Astrocyte of the spinal cord (primary cell): Measurements from ENCODE around the gene FHIT.

ENCODE experiments used
- DNase-seq: peaks from one replicate; pipeline ENCODE4 v3.0.0; 2011; ENCODE audit warnings: low read depth, low spot score
- H3K4me3 ChIP-seq: 2 replicates; pipeline ENCODE4 v1.5.1; 2011; ENCODE audit warnings: low read depth, mild to moderate bottlenecking, low read length, moderate library complexity
- in situ Hi-C: cut with HindIII; loops from 2 replicates; pipeline ENCODE4 v1.10.0; 2017; ENCODE audit warnings: low sequenced_read_pairs
- TF ChIP-seq, protein P1 (sequence below): IDR thresholded peaks from 2 replicates; pipeline ENCODE4 v1.5.1; 2012; ENCODE audit warnings: low read depth, mild to moderate bottlenecking, low read length, inconsistent platforms

The FHIT gene

DNA sequence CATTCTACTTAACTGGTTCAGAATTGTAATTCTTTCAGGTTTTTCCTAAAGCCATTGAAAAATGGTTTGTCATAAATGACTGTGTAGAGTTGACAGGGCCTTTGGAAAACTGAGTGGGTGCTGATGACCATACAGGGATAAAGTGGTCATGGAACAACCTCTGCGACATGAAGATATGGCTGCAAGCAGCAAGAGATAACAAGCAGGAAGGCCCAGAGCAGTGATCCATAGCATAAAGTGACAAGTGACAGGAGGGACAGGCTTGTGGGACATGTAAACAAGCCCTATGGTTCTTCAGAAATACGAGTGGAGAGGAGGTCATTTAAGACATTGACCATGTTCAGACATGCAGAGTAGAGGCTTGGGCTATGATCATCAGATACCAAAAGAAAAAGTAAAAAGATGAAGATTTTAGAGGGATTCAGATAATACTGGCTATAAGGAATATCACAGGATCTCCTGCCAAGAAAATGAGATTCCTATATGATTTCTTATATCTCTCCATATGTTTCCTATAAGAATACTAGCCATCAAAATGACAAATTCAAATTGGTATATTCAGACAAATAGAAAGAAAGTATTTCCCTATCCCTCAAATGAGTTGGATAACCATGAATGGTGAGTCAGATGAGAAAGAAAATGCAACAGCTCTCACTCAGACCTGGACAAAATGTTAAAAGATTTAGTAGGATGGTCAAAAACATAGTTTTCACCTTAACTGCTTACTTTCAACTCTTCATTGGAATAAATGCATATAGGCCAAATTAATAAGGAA, 1373.8 kb downstream of the FHIT start:
- no peak for DNase-seq
- H3K4me3 ChIP-seq = no peak overlapping the region
- TF ChIP-seq, protein P1, sequence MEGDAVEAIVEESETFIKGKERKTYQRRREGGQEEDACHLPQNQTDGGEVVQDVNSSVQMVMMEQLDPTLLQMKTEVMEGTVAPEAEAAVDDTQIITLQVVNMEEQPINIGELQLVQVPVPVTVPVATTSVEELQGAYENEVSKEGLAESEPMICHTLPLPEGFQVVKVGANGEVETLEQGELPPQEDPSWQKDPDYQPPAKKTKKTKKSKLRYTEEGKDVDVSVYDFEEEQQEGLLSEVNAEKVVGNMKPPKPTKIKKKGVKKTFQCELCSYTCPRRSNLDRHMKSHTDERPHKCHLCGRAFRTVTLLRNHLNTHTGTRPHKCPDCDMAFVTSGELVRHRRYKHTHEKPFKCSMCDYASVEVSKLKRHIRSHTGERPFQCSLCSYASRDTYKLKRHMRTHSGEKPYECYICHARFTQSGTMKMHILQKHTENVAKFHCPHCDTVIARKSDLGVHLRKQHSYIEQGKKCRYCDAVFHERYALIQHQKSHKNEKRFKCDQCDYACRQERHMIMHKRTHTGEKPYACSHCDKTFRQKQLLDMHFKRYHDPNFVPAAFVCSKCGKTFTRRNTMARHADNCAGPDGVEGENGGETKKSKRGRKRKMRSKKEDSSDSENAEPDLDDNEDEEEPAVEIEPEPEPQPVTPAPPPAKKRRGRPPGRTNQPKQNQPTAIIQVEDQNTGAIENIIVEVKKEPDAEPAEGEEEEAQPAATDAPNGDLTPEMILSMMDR = no peak
- in situ Hi-C loops = no loop called here

DNA sequence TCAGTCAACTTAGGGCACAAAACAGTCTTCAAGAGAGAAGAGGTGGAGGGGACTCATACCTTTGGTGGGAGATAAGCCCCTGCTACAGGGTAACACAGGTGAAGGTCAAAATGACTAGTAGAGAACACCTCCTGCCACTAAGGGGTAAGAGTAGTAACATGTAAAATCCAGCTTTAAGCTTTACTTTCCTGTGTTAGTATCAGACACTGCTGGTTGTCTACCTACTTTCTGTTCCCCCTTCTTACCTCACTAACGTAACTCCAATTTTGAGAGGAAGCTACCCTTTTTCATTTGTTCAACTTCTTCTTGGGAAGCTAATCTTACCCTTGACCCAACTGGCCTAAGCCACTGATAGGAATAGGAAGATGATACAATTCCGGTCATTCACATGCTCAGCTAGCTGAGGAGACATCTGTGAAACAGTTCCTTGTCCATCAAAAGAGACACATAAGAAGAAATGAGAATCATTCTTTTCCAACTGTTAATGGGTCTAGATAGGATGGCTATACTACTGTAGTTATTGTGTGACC, 1374.7 kb downstream of the FHIT start:
- in situ Hi-C loops = no loop called here
- DNase-seq = no peak
- TF ChIP-seq, protein P1 = no peak
- H3K4me3 ChIP-seq = no peak overlapping the region

DNA sequence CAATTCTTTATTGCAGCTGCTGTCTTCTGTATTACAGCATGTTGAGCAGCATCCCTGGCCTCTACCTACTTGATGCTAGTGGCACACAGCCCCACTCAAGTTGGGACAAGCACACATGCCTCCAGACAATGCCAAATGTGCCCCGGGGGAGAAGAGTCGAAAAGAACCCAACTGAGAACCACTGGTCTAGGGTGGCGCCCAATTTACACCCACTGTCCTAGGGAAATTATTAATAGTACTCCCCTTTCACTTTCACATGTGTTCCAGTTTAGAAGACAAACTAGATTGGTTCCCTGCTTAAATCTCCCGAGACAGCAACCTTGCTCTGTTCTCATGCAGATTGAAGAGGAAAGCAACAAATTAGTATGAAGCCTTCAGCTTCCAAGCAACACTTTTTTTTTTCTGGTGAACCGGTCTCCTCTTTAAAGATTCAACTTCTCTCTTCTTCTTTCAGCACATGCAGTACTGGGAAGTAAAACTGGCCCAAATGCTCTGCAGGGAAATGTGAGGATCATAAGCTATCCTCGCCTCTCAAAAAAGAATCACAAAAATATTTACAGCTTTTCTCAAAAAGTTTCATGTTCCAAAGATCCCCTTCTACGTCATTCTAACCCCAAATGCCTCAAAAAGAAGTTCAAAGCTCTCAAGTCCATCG, 1377.5 kb downstream of the FHIT start:
- H3K4me3 ChIP-seq = no peak overlapping the region
- TF ChIP-seq, protein P1 = no peak
- no peak for DNase-seq
- in situ Hi-C loops = no loop called here

DNA sequence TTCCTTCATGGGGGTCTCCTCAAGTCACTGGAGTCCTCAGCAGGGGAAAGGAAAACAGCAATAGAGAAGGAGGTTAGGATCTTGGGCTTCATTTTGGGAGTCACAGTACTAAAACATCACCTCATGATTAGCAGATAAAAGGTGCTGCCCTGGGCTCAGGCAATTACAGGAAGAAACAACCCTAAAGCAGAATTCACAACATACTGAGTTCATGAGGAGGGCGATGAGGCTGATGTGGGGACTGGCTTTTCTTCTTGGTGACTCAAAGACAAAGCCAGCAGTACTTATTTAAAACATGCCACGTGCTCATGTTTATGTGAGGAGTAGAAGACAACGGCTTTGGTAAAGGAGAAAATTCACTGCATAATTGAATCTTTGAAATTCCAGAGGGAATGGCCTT, 1379.1 kb downstream of the FHIT start:
- TF ChIP-seq, protein P1 = no peak
- H3K4me3 ChIP-seq = no peak overlapping the region
- DNase-seq = no peak
- in situ Hi-C loops = no loop called here

DNA sequence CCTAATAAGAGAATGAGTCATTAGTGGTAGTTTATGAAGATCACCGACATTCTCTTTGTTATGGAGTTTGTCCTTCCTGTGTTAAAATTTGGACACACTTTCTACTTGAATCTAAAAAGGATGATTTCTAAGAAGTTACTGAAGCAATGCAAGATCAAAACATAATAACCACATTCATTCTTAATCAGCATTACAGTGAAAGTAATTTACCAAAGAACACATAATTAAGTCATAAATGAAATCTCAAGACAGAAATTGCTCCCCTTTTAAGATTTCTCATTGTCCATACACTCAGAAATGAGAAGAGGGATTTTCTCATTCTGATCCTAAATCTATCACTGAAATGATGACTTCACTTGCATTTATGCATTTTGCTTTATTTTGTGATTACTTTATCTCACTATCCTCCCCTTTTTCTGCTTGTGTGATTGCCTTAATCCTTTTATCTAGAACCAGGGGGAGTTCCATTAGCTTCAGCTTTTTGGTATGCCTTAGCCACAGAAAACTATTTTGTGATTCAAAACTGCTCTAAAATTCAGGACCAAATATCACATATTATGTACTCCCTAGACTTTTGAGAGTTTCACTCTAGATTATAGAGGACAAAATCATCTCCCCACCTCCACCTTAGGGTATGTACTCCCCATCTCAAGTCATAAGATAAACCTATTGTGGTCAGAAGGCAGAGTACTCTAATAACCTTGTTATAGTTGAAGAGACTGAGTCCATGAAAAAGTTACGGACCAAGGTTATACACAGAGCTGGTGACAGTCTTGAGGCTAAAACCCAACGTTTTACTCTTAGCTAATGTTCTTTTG, 1383.9 kb downstream of the FHIT start:
- TF ChIP-seq, protein P1 = no peak
- no peak overlapping the region for H3K4me3 ChIP-seq
- in situ Hi-C loops = no loop called here
- no peak for DNase-seq

DNA sequence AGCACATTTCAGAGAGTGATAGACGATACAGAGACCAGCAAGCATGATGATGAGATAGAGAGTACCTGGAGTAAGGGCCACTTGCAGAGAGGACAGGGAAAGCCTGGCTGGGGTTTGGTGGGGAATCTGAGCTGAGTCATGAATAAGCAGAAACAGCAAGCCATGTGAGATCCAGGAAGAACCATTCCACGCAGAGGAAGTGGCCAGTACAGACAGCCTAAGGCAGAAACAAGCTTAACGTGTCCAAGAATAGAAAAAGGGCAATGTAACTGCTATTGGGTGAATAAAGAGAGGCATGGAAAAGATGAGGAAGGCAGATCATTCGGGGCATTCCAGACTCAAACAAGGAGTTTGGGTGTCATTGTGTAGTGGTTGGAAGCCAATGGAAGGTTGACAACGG, 1385.2 kb downstream of the FHIT start:
- TF ChIP-seq, protein P1 = no peak
- in situ Hi-C loops = no loop called here
- DNase-seq = no peak
- H3K4me3 ChIP-seq = no peak overlapping the region
